DOHH2 (cell line): Measurements from ENCODE around the gene DMGDH.
A peak's percentile ranks its signal among the peaks of the same experiment; 100 is the strongest.

ENCODE experiments used
- H3F3A ChIP-seq: fragments of 200-600 bp; sonication (generic), shearing (Covaris generic); 2 replicates; pipeline ENCODE4 v1.6.0; 2016; ENCODE audit warnings: antibody characterized with exemption, mild to moderate bottlenecking; ENCODE audit not compliant: control insufficient read depth, insufficient read depth
- H3K27ac ChIP-seq: fragments of 200-600 bp; sonication (generic); 2 replicates; pipeline ENCODE4 v1.5.1; 2014; ENCODE audit warnings: low read depth, mild to moderate bottlenecking, low read length, moderate library complexity
- H3K27me3 ChIP-seq: fragments of 200-600 bp; sonication (generic); 2 replicates; pipeline ENCODE4 v1.6.1; 2014; ENCODE audit warnings: mild to moderate bottlenecking, low read length, mixed read lengths; ENCODE audit not compliant: control insufficient read depth
- H3K36me3 ChIP-seq: fragments of 200-600 bp; sonication (generic); 2 replicates; pipeline ENCODE4 v1.6.1; 2014; ENCODE audit warnings: mild to moderate bottlenecking, low read length, moderate library complexity, mixed read lengths; ENCODE audit not compliant: control insufficient read depth
- H3K4me1 ChIP-seq: fragments of 200-600 bp; sonication (generic); 2 replicates; pipeline ENCODE4 v1.6.1; 2014; ENCODE audit warnings: mild to moderate bottlenecking, low read length, mixed read lengths; ENCODE audit not compliant: control insufficient read depth
- H3K4me2 ChIP-seq: fragments of 200-600 bp; sonication (generic); 2 replicates; pipeline ENCODE4 v1.6.0; 2014; ENCODE audit warnings: mild to moderate bottlenecking, low read length, moderate library complexity
- H3K4me3 ChIP-seq: fragments of 200-600 bp; sonication (generic); 2 replicates; pipeline ENCODE4 v1.5.1; 2014; ENCODE audit warnings: mild to moderate bottlenecking, low read length, mixed read lengths
- H3K79me2 ChIP-seq: fragments of 200-600 bp; sonication (generic); 2 replicates; pipeline ENCODE4 v1.6.1; 2014; ENCODE audit warnings: mild to moderate bottlenecking, low read length, mixed read lengths; ENCODE audit not compliant: control insufficient read depth
- H3K9me2 ChIP-seq: fragments of 200-600 bp; sonication (generic); replicated peaks from 2 replicates; pipeline ENCODE4 v1.6.1; 2014; ENCODE audit warnings: mild to moderate bottlenecking, low read length, mixed read lengths; ENCODE audit not compliant: control insufficient read depth
- H3K9me3 ChIP-seq: fragments of 200-600 bp; sonication (generic); 2 replicates; pipeline ENCODE4 v1.6.1; 2014; ENCODE audit warnings: antibody characterized with exemption, low read length, mixed read lengths; ENCODE audit not compliant: control insufficient read depth, insufficient read depth
- H4K20me1 ChIP-seq: fragments of 200-600 bp; sonication (generic); 2 replicates; pipeline ENCODE4 v1.6.0; 2014; ENCODE audit warnings: low read depth, mild to moderate bottlenecking, antibody characterized with exemption, low read length, moderate library complexity; ENCODE audit not compliant: control insufficient read depth, insufficient read depth
- CTCF ChIP-seq: fragments of 200-600 bp; sonication (generic); IDR thresholded peaks from one replicate; pipeline ENCODE4 v1.5.1; 2014; ENCODE audit warnings: antibody characterized with exemption, mild to moderate bottlenecking, low read depth, low read length; ENCODE audit not compliant: poor library complexity, severe bottlenecking
- EZH2phosphoT487 ChIP-seq: fragments of 200-600 bp; sonication (generic); IDR thresholded peaks from 2 replicates; pipeline ENCODE4 v1.6.1; 2017; ENCODE audit warnings: borderline replicate concordance, mild to moderate bottlenecking, antibody characterized with exemption, low read length, moderate library complexity, mixed read lengths

Gene DMGDH

GRCh38 chr5:79032031-79032695, 37.3 kb downstream of the DMGDH start:
- Histone ChIP-seq H3K9me2 (no peaks in the 10 kb centered on the region), H3F3A (no peaks in the 10 kb centered on the region), H3K36me3 (no peaks in the 10 kb centered on the region), H3K79me2 (no peaks in the 10 kb centered on the region), H4K20me1 (no peaks in the 10 kb centered on the region), H3K27ac (no peak overlapping the region), H3K4me2 (no peak overlapping the region), H3K9me3 (no peaks in the 10 kb centered on the region), H3K4me3 (no peak overlapping the region), H3K27me3 (peaks cover 8% of the 10 kb centered on the region), H3K4me1 (no peaks in the 10 kb centered on the region)
- no peak for TF ChIP-seq EZH2phosphoT487
- no peak for TF ChIP-seq CTCF

- Histone ChIP-seq H3K27me3 (peaks cover 15% of the 10 kb centered on the region), H3K9me2 (no peaks in the 10 kb centered on the region), H3F3A (no peaks in the 10 kb centered on the region), H3K4me3 (no peak overlapping the region), H3K27ac (no peak overlapping the region), H3K79me2 (no peaks in the 10 kb centered on the region), H3K9me3 (no peaks in the 10 kb centered on the region), H3K4me2 (no peak overlapping the region), H3K4me1 (no peaks in the 10 kb centered on the region), H3K36me3 (no peaks in the 10 kb centered on the region), H4K20me1 (no peaks in the 10 kb centered on the region)
- no peak for TF ChIP-seq EZH2phosphoT487
Measured at GRCh38 chr5:79031485-79031867, 38.0 kb downstream of the DMGDH start.

GRCh38 chr5:79030663-79031484, 38.6 kb downstream of the DMGDH start:
- Histone ChIP-seq H3K36me3 (no peaks in the 10 kb centered on the region), H3K4me3 (no peak overlapping the region), H3K9me2 (no peaks in the 10 kb centered on the region), H3F3A (no peaks in the 10 kb centered on the region), H3K27ac (no peak overlapping the region), H4K20me1 (no peaks in the 10 kb centered on the region), H3K4me2 (no peak overlapping the region), H3K27me3 (peaks cover 17% of the 10 kb centered on the region), H3K79me2 (no peaks in the 10 kb centered on the region), H3K4me1 (no peaks in the 10 kb centered on the region), H3K9me3 (no peaks in the 10 kb centered on the region)
- TF ChIP-seq EZH2phosphoT487 (no peak), CTCF (no peak)

DNA sequence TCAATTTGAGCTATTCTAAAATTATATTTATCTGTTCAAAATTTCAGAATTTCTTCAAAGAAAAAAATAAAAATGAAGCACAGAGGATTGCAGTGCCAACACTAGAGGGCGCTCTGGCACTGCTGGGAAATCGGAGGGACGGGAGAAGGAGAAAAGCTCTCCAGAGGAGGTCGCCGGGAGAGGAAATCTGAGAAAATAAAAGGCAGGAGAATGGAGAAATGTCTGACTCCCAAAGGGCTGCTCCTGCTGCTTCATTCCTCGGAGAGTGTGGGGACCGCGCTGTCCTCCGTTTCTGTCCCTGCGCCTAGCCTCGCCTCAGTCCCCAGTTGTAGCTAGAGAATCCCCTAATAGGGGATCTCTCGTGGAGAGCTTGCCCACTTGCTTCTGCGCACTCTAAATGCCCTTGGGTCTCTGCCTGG, 44.4 kb downstream of the DMGDH start:
- Histone ChIP-seq H3K36me3 (no peaks in the 10 kb centered on the region), H3K4me3 (0 out of 2 replicates have a peak overlapping the region, but pooled peaks have one; percentile 16), H3F3A (no peaks in the 10 kb centered on the region), H3K27me3 (peaks cover 40% of the 10 kb centered on the region), H3K79me2 (no peaks in the 10 kb centered on the region), H3K9me2 (no peaks in the 10 kb centered on the region), H3K27ac (no peak overlapping the region), H4K20me1 (no peaks in the 10 kb centered on the region), H3K4me2 (peak overlapping the region; percentile 35; the same call in 1 of the 2 replicates), H3K9me3 (no peaks in the 10 kb centered on the region), H3K4me1 (0 out of 2 replicates have a peak, but pooled peaks cover 3% of the 10 kb centered on the region)
- no peak for TF ChIP-seq EZH2phosphoT487
- TF ChIP-seq CTCF, result peak; percentile 85
